ENCODE results near the gene POLR2H. TPM values are rescaled to one million over a fixed set of nuclear protein-coding genes. Genes with fewer than 3 reads are reported as not detected.
A peak's percentile ranks its signal among the peaks of the same experiment; 100 is the strongest.

Gene POLR2H
- total RNA-seq, 6 donors from 2014 or later, result 41.4 to 235 (median 66.2) TPM

DNA sequence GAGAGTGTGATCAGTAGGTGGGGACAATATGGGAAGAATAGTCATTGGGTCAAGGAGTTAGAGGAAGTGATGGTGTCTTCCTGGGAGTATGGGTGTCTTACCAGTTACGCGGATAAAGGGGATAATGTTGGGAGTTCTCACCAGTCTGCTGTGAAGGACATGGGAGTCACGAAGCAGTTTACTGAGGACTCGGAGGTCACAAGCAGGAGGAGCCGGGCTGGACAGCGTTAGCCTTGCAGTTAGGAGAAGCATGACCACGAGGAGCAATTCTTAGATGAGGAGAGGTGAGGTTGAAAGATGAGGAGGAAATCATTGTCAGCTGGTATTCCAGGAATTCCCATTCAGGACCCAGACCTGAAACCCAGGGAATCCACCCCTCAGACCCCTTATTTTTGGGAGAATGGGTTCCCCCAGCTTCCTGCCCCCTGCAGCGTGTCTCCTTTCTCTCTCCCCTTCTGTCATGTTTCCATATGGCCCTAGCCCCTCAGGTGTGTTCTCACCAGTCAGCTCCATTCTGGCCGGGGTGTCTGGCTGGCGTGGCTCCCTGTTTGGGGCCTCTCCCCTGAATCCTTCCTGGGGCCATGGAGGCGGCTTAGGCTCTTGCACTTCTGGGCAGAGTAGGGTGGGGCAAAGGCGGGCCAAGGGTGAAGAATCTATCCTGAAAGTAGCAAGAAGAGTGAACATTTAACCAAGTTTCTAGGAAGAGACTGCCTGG, 14.4 kb downstream of the POLR2H start:
- no peaks in the 10 kb centered on the region for H3K36me3 ChIP-seq
- H3K27me3 ChIP-seq, result peaks cover 0 to 14% (median 9%) of the 10 kb centered on the region in 4 donors
- no peak for TF ChIP-seq POLR2A (IDR thresholded peaks at IDR 0.05)
- no peak for DNase-seq
- H3K27ac ChIP-seq, result no peak overlapping the region
- no peak overlapping the region for H3K4me3 ChIP-seq
- no peak for ATAC-seq (ENCODE audit: low FRiP score in 2 of 2)
- peaks cover 9 to 26% (median 16%) of the 10 kb centered on the region in 4 donors for H3K4me1 ChIP-seq
- H3K9me3 ChIP-seq, result no peaks in the 10 kb centered on the region
- 79 to 82% methylated on average over 12 of the region's 12 CpGs for WGBS, 2 donors

DNA sequence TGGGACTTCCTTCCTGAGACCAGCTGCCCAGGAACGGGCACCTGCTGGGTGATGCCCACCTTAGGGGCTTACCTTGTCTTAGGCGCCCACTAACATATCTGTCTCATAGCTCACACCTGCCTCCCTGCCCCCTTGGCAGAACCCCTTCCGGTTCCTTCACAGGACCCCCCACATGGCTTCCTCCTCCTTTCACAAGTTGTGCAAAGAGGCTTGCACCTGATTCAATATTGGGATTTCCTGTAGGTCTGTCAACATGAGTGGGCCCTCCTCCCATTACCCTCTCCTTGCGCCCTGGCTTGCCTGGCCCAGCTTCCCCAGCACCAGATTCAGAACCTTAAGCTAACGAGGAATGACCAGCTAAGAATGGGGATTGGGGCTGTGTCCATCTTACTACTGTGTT, 15.9 kb downstream of the POLR2H start:
- H3K27me3 ChIP-seq, result peaks cover 0 to 25% (median 15%) of the 10 kb centered on the region in 4 donors

DNA sequence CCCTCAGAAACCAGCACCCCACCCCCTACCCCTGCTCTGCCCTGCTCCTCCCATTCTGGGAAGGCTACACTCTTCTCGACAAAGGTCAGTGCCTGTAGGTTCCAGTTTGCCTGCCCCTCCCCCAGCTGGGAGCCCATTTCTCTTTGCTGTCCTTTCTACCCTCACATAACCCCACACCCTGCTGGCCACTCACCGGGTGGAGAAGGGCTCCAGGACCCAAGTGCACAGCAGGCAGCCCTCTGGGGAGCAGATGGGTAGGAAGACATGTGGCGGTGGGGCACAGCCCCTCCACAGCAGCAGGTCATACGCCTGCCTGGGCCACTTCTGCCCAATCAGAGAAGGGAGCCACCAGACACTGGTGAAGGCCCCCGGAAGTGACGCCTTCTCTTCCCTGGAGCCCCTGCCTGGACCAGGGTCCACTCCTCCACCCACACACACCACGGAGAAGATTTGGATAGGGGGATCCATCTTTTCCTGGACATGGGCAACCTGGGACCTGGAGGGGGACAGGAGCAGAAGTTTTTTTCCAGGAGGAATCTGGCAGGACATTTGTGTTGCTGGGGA, 16.5 kb downstream of the POLR2H start, which contains the start of gene THPO:
TSS of gene THPO (minus strand) at position 326 of the 564 bp plus-strand sequence. CDS start 1,948 bp downstream, outside the sequence.
- no peaks in the 10 kb centered on the region for H3K36me3 ChIP-seq
- H3K4me3 ChIP-seq, result no peak within 1 kb of the TSS
- H3K4me1 ChIP-seq, result peaks cover 13 to 28% (median 18%) of the 10 kb centered on the region in 4 donors
- DNase-seq (peak in 1 of 2 donors; percentile 51), ATAC-seq (ENCODE audit: low FRiP score in 2 of 2) (no peak)
- TF ChIP-seq, protein P1, sequence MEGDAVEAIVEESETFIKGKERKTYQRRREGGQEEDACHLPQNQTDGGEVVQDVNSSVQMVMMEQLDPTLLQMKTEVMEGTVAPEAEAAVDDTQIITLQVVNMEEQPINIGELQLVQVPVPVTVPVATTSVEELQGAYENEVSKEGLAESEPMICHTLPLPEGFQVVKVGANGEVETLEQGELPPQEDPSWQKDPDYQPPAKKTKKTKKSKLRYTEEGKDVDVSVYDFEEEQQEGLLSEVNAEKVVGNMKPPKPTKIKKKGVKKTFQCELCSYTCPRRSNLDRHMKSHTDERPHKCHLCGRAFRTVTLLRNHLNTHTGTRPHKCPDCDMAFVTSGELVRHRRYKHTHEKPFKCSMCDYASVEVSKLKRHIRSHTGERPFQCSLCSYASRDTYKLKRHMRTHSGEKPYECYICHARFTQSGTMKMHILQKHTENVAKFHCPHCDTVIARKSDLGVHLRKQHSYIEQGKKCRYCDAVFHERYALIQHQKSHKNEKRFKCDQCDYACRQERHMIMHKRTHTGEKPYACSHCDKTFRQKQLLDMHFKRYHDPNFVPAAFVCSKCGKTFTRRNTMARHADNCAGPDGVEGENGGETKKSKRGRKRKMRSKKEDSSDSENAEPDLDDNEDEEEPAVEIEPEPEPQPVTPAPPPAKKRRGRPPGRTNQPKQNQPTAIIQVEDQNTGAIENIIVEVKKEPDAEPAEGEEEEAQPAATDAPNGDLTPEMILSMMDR (IDR thresholded peaks at IDR 0.05), result no peak
- no peak for TF ChIP-seq POLR2A (IDR thresholded peaks at IDR 0.05)
- peak in 1 of 4 donors; percentile 5 for TF ChIP-seq EP300 (IDR thresholded peaks at IDR 0.05)
- TF ChIP-seq POLR2AphosphoS5 (IDR thresholded peaks at IDR 0.05), result no peak
- peaks cover 0 to 25% (median 15%) of the 10 kb centered on the region in 4 donors for H3K27me3 ChIP-seq
- peak within 1 kb of the TSS in 2 of 4 donors; percentile 57 to 73 for H3K27ac ChIP-seq
- 70 to 71% methylated on average over 7 of the region's 7 CpGs for WGBS, 2 donors
- no peaks in the 10 kb centered on the region for H3K9me3 ChIP-seq

More for the DNA sequence above, 15.9 kb downstream of the POLR2H start:
- TF ChIP-seq, protein P1 (IDR thresholded peaks at IDR 0.05), result no peak
- TF ChIP-seq EP300 (IDR thresholded peaks at IDR 0.05) (no peak), POLR2A (IDR thresholded peaks at IDR 0.05) (no peak), POLR2AphosphoS5 (IDR thresholded peaks at IDR 0.05) (no peak)
- H3K9me3 ChIP-seq, result no peaks in the 10 kb centered on the region
- H3K4me1 ChIP-seq, result peaks cover 13 to 28% (median 18%) of the 10 kb centered on the region in 4 donors
- no peak overlapping the region for H3K27ac ChIP-seq
- no peak for DNase-seq
- no peak overlapping the region for H3K4me3 ChIP-seq
- WGBS, 2 donors, result 63 to 69% methylated on average over 5 of the region's 5 CpGs
- no peak for ATAC-seq (ENCODE audit: low FRiP score in 2 of 2)
- no peaks in the 10 kb centered on the region for H3K36me3 ChIP-seq

DNA sequence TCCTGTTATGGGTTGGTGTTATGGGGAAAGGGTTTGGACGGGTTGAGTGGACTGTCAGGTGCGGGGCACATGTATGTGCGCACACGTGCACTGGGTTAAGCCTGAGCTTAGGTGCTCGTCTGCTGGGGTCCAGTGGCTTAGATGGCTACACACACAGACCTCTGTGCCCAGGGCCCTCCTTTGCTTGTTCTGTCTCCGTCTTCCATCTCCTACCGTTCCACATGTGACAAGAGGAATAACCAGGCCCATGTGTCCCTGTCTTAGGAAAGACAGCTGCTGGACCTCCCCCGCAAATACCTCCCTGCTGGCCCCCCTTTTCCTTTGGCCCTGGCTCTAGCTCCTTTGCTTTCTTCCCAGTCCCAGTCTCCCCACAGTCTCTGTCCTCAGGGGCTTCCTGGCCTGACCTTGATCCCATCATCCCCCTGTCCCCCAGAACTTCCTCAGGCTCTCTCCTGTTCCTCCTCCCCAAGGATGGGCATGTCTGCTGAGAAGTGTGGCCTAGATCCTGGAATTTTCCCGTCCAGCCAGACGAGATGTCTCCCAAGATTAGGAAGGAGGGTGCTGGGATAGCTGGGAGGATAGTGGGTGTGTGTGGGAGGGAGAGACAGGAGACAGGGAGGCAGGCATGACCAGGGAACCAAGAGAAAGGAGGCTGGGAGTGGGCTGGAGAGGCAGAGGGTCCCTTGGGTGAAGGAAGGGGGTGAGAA, 17.3 kb downstream of the POLR2H start:
- H3K27me3 ChIP-seq, result peaks cover 0 to 25% (median 15%) of the 10 kb centered on the region in 4 donors

More for the DNA sequence above, 17.3 kb downstream of the POLR2H start:
- no peak for TF ChIP-seq POLR2A (IDR thresholded peaks at IDR 0.05)
- TF ChIP-seq, protein P1 (IDR thresholded peaks at IDR 0.05), result no peak
- TF ChIP-seq EP300 (IDR thresholded peaks at IDR 0.05), result no peak
- no peak for TF ChIP-seq POLR2AphosphoS5 (IDR thresholded peaks at IDR 0.05)
- Histone ChIP-seq H3K9me3 (no peaks in the 10 kb centered on the region), H3K4me1 (peaks cover 13 to 28% (median 18%) of the 10 kb centered on the region in 4 donors), H3K27ac (peak overlapping the region in 2 of 4 donors; percentile 57 to 73), H3K36me3 (no peaks in the 10 kb centered on the region), H3K4me3 (no peak overlapping the region)
- ATAC-seq (ENCODE audit: low FRiP score in 2 of 2) (no peak), DNase-seq (no peak)
- 77 to 93% methylated on average over 10 of the region's 10 CpGs for WGBS, 2 donors
